Ishikawa (cell line): ENCODE measurements around the gene A3GALT2.

Source experiments
- CREB1 ChIP-seq: IDR thresholded peaks from 2 replicates; pipeline ENCODE4 v1.6.1; 2012; ENCODE audit warnings: low read depth
- EGR1 ChIP-seq: IDR thresholded peaks from 2 replicates; pipeline ENCODE4 v1.6.1; 2012
- EP300 ChIP-seq: IDR thresholded peaks from 2 replicates; pipeline ENCODE4 v1.6.1; 2012; ENCODE audit warnings: borderline replicate concordance
- FOXM1 ChIP-seq: IDR thresholded peaks from 2 replicates; pipeline ENCODE4 v1.6.1; 2012; ENCODE audit warnings: low read depth, borderline replicate concordance
- NFIC ChIP-seq: IDR thresholded peaks from 2 replicates; pipeline ENCODE4 v1.6.1; 2012
- RAD21 ChIP-seq: IDR thresholded peaks from 2 replicates; pipeline ENCODE4 v1.6.1; 2012; ENCODE audit warnings: low read depth
- TAF1 ChIP-seq: IDR thresholded peaks from 2 replicates; pipeline ENCODE4 v1.6.1; 2012; ENCODE audit warnings: low read depth, mild to moderate bottlenecking
- TCF12 ChIP-seq: IDR thresholded peaks from 2 replicates; pipeline ENCODE4 v1.6.1; 2012; ENCODE audit warnings: low read depth
- TEAD4 ChIP-seq: IDR thresholded peaks from 2 replicates; pipeline ENCODE4 v1.6.1; 2012
- YY1 ChIP-seq: IDR thresholded peaks from 2 replicates; pipeline ENCODE4 v1.6.1; 2012; ENCODE audit warnings: low read depth
- ZBTB7A ChIP-seq: IDR thresholded peaks from 2 replicates; pipeline ENCODE4 v1.6.1; 2012; ENCODE audit warnings: low read depth
- TF ChIP-seq, protein P1 (sequence below): IDR thresholded peaks from 2 replicates; pipeline ENCODE4 v1.6.1; 2012; ENCODE audit warnings: low read depth, mild to moderate bottlenecking
- TF ChIP-seq, protein P2 (sequence below): IDR thresholded peaks from 2 replicates; pipeline ENCODE4 v1.6.1; 2012
- TF ChIP-seq, protein P3 (sequence below): IDR thresholded peaks from 2 replicates; pipeline ENCODE4 v1.6.1; 2012

DNA sequence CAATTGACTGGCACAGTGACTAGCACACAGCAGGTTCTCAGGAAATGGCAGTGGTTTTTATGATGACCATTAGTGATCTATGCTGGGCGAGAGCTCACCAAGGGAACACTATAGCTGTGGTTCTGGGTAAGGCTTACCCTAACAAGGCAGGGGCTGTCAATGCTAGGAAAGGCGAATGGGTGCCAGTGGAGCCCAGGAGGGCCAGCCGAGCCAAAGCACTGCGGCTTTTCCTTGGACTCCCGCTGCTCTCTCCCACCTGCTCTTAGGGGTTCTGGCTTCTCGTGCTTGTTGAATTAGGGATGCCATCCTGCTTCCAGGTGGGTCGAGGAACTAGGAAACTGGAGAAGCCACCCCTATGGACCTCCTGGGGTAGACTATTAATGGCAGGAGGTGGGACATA, 10.0 kb upstream of the A3GALT2 start:
- no peak for TF ChIP-seq EP300
- TF ChIP-seq, protein P1, sequence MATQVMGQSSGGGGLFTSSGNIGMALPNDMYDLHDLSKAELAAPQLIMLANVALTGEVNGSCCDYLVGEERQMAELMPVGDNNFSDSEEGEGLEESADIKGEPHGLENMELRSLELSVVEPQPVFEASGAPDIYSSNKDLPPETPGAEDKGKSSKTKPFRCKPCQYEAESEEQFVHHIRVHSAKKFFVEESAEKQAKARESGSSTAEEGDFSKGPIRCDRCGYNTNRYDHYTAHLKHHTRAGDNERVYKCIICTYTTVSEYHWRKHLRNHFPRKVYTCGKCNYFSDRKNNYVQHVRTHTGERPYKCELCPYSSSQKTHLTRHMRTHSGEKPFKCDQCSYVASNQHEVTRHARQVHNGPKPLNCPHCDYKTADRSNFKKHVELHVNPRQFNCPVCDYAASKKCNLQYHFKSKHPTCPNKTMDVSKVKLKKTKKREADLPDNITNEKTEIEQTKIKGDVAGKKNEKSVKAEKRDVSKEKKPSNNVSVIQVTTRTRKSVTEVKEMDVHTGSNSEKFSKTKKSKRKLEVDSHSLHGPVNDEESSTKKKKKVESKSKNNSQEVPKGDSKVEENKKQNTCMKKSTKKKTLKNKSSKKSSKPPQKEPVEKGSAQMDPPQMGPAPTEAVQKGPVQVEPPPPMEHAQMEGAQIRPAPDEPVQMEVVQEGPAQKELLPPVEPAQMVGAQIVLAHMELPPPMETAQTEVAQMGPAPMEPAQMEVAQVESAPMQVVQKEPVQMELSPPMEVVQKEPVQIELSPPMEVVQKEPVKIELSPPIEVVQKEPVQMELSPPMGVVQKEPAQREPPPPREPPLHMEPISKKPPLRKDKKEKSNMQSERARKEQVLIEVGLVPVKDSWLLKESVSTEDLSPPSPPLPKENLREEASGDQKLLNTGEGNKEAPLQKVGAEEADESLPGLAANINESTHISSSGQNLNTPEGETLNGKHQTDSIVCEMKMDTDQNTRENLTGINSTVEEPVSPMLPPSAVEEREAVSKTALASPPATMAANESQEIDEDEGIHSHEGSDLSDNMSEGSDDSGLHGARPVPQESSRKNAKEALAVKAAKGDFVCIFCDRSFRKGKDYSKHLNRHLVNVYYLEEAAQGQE, result no peak
- TF ChIP-seq RAD21, result no peak
- TF ChIP-seq TCF12, result no peak
- no peak for TF ChIP-seq TEAD4
- TF ChIP-seq TAF1, result no peak
- TF ChIP-seq, protein P2, sequence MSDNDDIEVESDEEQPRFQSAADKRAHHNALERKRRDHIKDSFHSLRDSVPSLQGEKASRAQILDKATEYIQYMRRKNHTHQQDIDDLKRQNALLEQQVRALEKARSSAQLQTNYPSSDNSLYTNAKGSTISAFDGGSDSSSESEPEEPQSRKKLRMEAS, result no peak
- no peak for TF ChIP-seq EGR1
- TF ChIP-seq ZBTB7A, result no peak
- no peak for TF ChIP-seq FOXM1
- no peak for TF ChIP-seq NFIC
- TF ChIP-seq YY1, result no peak
- TF ChIP-seq CREB1, result no peak
- TF ChIP-seq, protein P3, sequence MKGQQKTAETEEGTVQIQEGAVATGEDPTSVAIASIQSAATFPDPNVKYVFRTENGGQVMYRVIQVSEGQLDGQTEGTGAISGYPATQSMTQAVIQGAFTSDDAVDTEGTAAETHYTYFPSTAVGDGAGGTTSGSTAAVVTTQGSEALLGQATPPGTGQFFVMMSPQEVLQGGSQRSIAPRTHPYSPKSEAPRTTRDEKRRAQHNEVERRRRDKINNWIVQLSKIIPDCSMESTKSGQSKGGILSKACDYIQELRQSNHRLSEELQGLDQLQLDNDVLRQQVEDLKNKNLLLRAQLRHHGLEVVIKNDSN, result no peak
